H9 (cell line): ENCODE results near the gene GEMIN4. TPM values are rescaled to one million over a fixed set of nuclear protein-coding genes. Genes with fewer than 3 reads are reported as not detected.
A peak's percentile ranks its signal among the peaks of the same experiment; 100 is the strongest.

Experiments used
- DNase-seq: peaks from one replicate; pipeline ENCODE4 v3.0.0-alpha.2; 2017
- H2AFZ ChIP-seq: one replicate; pipeline ENCODE4 v1.6.1; 2013; ENCODE audit warnings: mild to moderate bottlenecking, low read length, control low read depth, moderate library complexity
- H2AK5ac ChIP-seq: 2 replicates; pipeline ENCODE4 v1.6.1; 2013; ENCODE audit warnings: low read length, control low read depth, mixed read lengths; ENCODE audit not compliant: insufficient read length
- H2BK120ac ChIP-seq: one replicate; pipeline ENCODE4 v1.6.1; 2013; ENCODE audit warnings: low read depth, mild to moderate bottlenecking, low read length, control low read depth, inconsistent platforms; ENCODE audit not compliant: poor library complexity, severe bottlenecking
- H2BK12ac ChIP-seq: 2 replicates; pipeline ENCODE4 v1.6.1; 2013; ENCODE audit warnings: low read length, control low read depth, mixed read lengths, low read depth; ENCODE audit not compliant: insufficient read length
- H2BK15ac ChIP-seq: 2 replicates; pipeline ENCODE4 v1.6.1; 2013; ENCODE audit warnings: low read depth, low read length, control low read depth
- H2BK20ac ChIP-seq: one replicate; pipeline ENCODE4 v1.6.1; 2013; ENCODE audit warnings: low read depth, mild to moderate bottlenecking, low read length, control low read depth, inconsistent platforms; ENCODE audit not compliant: poor library complexity, severe bottlenecking
- H2BK5ac ChIP-seq: 2 replicates; pipeline ENCODE4 v1.6.1; 2013; ENCODE audit warnings: low read length, control low read depth, mixed read lengths; ENCODE audit not compliant: insufficient read length
- H3K14ac ChIP-seq: 2 replicates; pipeline ENCODE4 v1.6.1; 2013; ENCODE audit warnings: low read length, control low read depth; ENCODE audit not compliant: insufficient read depth
- H3K18ac ChIP-seq: 2 replicates; pipeline ENCODE4 v1.6.1; 2013; ENCODE audit warnings: low read depth, mild to moderate bottlenecking, mixed read lengths, low read length, control low read depth; ENCODE audit not compliant: insufficient read length
- H3K23ac ChIP-seq: 2 replicates; pipeline ENCODE4 v1.6.1; 2013; ENCODE audit warnings: low read length, control low read depth, mixed read lengths, low read depth; ENCODE audit not compliant: insufficient read length
- H3K23me2 ChIP-seq: 2 replicates; pipeline ENCODE4 v1.6.1; 2013; ENCODE audit warnings: low read depth, mild to moderate bottlenecking, mixed read lengths, low read length, control low read depth; ENCODE audit not compliant: insufficient read length, poor library complexity, severe bottlenecking
- H3K27ac ChIP-seq: 2 replicates; pipeline ENCODE4 v1.5.1; 2013; ENCODE audit warnings: low read length, control low read depth, mixed read lengths, low read depth; ENCODE audit not compliant: insufficient read length
- H3K27me3 ChIP-seq: 2 replicates; pipeline ENCODE4 v1.6.1; 2013; ENCODE audit warnings: low read length, control low read depth, inconsistent platforms; ENCODE audit not compliant: insufficient read depth
- H3K4ac ChIP-seq: 2 replicates; pipeline ENCODE4 v1.6.1; 2013; ENCODE audit warnings: low read depth, mild to moderate bottlenecking, control low read depth, inconsistent platforms, low read length, moderate library complexity
- H3K4me1 ChIP-seq: 2 replicates; pipeline ENCODE4 v1.6.1; 2013; ENCODE audit warnings: low read length, control low read depth, inconsistent platforms; ENCODE audit not compliant: insufficient read depth
- H3K4me2 ChIP-seq: 2 replicates; pipeline ENCODE4 v1.6.1; 2013; ENCODE audit warnings: low read length, control low read depth, mixed read lengths; ENCODE audit not compliant: insufficient read length, insufficient read depth
- H3K56ac ChIP-seq: 2 replicates; pipeline ENCODE4 v1.6.1; 2013; ENCODE audit warnings: low read depth, mild to moderate bottlenecking, mixed read lengths, low read length, control low read depth; ENCODE audit not compliant: insufficient read length
- H3K79me1 ChIP-seq: 2 replicates; pipeline ENCODE4 v1.6.1; 2013; ENCODE audit warnings: low read depth, mild to moderate bottlenecking, moderate library complexity, low read length, control low read depth, inconsistent platforms; ENCODE audit not compliant: insufficient read depth, poor library complexity, severe bottlenecking
- H3K79me2 ChIP-seq: 2 replicates; pipeline ENCODE4 v1.6.1; 2013; ENCODE audit warnings: low read length, control low read depth, inconsistent platforms; ENCODE audit not compliant: insufficient read depth
- H3K9ac ChIP-seq: 2 replicates; pipeline ENCODE4 v1.6.1; 2013; ENCODE audit warnings: low read length, control low read depth, mixed read lengths; ENCODE audit not compliant: insufficient read length; ENCODE audit errors: extremely low read depth
- H3K9me3 ChIP-seq: one replicate; pipeline ENCODE4 v1.6.1; 2013; ENCODE audit warnings: low read depth, low read length, inconsistent platforms; ENCODE audit not compliant: control insufficient read depth
- H3T11ph ChIP-seq: one replicate; pipeline ENCODE4 v1.6.1; 2013; ENCODE audit warnings: mild to moderate bottlenecking, low read length, control low read depth, inconsistent platforms
- H4K20me1 ChIP-seq: one replicate; pipeline ENCODE4 v1.6.1; 2013; ENCODE audit not compliant: control insufficient read depth, insufficient read length, insufficient read depth
- H4K5ac ChIP-seq: 2 replicates; pipeline ENCODE4 v1.6.1; 2013; ENCODE audit warnings: low read depth, mild to moderate bottlenecking, mixed read lengths, low read length, control low read depth; ENCODE audit not compliant: insufficient read length
- H4K8ac ChIP-seq: replicated peaks from 2 replicates; pipeline ENCODE4 v1.6.1; 2013; ENCODE audit warnings: low read length, control low read depth, mixed read lengths, low read depth; ENCODE audit not compliant: insufficient read length
- H4K91ac ChIP-seq: 2 replicates; pipeline ENCODE4 v1.6.1; 2013; ENCODE audit warnings: low read depth, mild to moderate bottlenecking, moderate library complexity, mixed read lengths, low read length, control low read depth; ENCODE audit not compliant: insufficient read length
- H3K27ac Mint-ChIP-seq, 3 experiments: 2 replicates in 2 of 3; 3 replicates in 1 of 3; pipeline ENCODE4 v1.8.0; 2020 to 2021; ENCODE audit warnings: mixed read lengths in 3 of 3, mild to moderate bottlenecking in 1 of 3, moderate library complexity in 1 of 3
- H3K27me3 Mint-ChIP-seq: 2 replicates; pipeline ENCODE4 v1.8.0; 2021; ENCODE audit warnings: low read depth, mild to moderate bottlenecking, moderate library complexity, mixed read lengths
- H3K36me3 Mint-ChIP-seq, 3 experiments: 2 replicates in 2 of 3; 3 replicates in 1 of 3; pipeline ENCODE4 v1.8.0; 2020 to 2021; ENCODE audit warnings: low read depth in 3 of 3, mixed read lengths in 3 of 3; ENCODE audit not compliant: insufficient read depth in 1 of 3
- H3K4me1 Mint-ChIP-seq, 2 experiments: 2 replicates each; pipeline ENCODE4 v1.8.0; 2020; ENCODE audit warnings: mixed read lengths in 2 of 2
- H3K4me3 Mint-ChIP-seq, 2 experiments: 2 replicates in 1 of 2; 3 replicates in 1 of 2; pipeline ENCODE4 v1.8.0; 2020 to 2021; ENCODE audit warnings: mild to moderate bottlenecking in 2 of 2, mixed read lengths in 2 of 2, moderate library complexity in 1 of 2
- H3K9me3 Mint-ChIP-seq, 2 experiments: 2 replicates in 1 of 2; 3 replicates in 1 of 2; pipeline ENCODE4 v1.8.0; 2020; ENCODE audit warnings: mild to moderate bottlenecking in 2 of 2, mixed read lengths in 2 of 2, moderate library complexity in 1 of 2
- CTCF ChIP-seq: fragments of 200-600 bp; sonication (generic); conservative IDR thresholded peaks from 3 replicates; pipeline ENCODE4 v1.8.0; 2021; ENCODE audit warnings: antibody characterized with exemption, mild to moderate bottlenecking
- WGBS: extraction: QIAGEN DNeasy Blood & Tissue Kit; methylation state at CpG from one replicate; pipeline ENCODE4 v1.1.7; 2013; ENCODE audit warnings: missing lambda C conversion rate, low lambda C conversion rate, mixed read lengths; ENCODE audit not compliant: insufficient read length; ENCODE audit errors: extremely low coverage; 5-methylcytosine and 5-hydroxymethylcytosine counted together
- total RNA-seq: library from RNA; stranded (reverse); gene quantifications from 2 replicates; pipeline ENCODE4 v1.2.1, GENCODE V29; 2021

GEMIN4 gene
- total RNA-seq, 1 experiment from 2014 or later = 56.8 TPM

- H3K18ac ChIP-seq = no peak overlapping the region
- no peak overlapping the region for H3K4me2 ChIP-seq
- no peaks in the 10 kb centered on the region for H3K4me1 Mint-ChIP-seq
- no peak overlapping the region for H3K23ac ChIP-seq
- TF ChIP-seq CTCF = no peak
- H2AK5ac ChIP-seq = no peak overlapping the region
- no peak overlapping the region for H2BK120ac ChIP-seq
- no peak overlapping the region for H3T11ph ChIP-seq
- H3K79me2 ChIP-seq = peaks cover 2% of the 10 kb centered on the region; the same call in 1 of the 2 replicates
- H3K9me3 Mint-ChIP-seq = no peaks in the 10 kb centered on the region
- H3K36me3 Mint-ChIP-seq = peaks cover 4 to 25% (median 19%) of the 10 kb centered on the region in 3 experiments; a peak in 6 of 7 replicates
- no peak overlapping the region for H3K14ac ChIP-seq
- no peak overlapping the region for H2BK15ac ChIP-seq
- no peaks in the 10 kb centered on the region for H3K9me3 ChIP-seq
- peak overlapping the region in 1 of 3 experiments; percentile 3; a peak in 1 of 7 replicates for H3K27ac Mint-ChIP-seq
- no peaks in the 10 kb centered on the region for H3K27me3 ChIP-seq
- H4K91ac ChIP-seq = no peak overlapping the region
- no peak for DNase-seq
- H4K20me1 ChIP-seq = no peaks in the 10 kb centered on the region
- H2AFZ ChIP-seq = no peak overlapping the region
- no peak overlapping the region for H3K27ac ChIP-seq
- WGBS = no CpG with 5 or more reads among the region's 4 CpGs
- H2BK12ac ChIP-seq = no peak overlapping the region
- no peak overlapping the region for H3K4ac ChIP-seq
- no peak overlapping the region for H4K8ac ChIP-seq
- no peak overlapping the region for H4K5ac ChIP-seq
- H3K4me1 ChIP-seq = no peaks in the 10 kb centered on the region
- no peaks in the 10 kb centered on the region for H3K27me3 Mint-ChIP-seq
- H3K9ac ChIP-seq = no peak overlapping the region
- no peak overlapping the region for H3K4me3 Mint-ChIP-seq
- H2BK5ac ChIP-seq = no peak overlapping the region
- no peak overlapping the region for H3K56ac ChIP-seq
- H3K79me1 ChIP-seq = no peaks in the 10 kb centered on the region
- H2BK20ac ChIP-seq = no peak overlapping the region
- no peaks in the 10 kb centered on the region for H3K23me2 ChIP-seq
Observed at GRCh38 chr17:704111-704864, 47.8 kb downstream of the GEMIN4 start.
